Transverse colon (tissue), 4 donors: ENCODE data around the gene SELENOS.

Experiments
- CTCF ChIP-seq, 5 experiments: fragments of 200-600 bp in 3 of 5; fragments of 450-650 bp in 2 of 5; sonication (generic) in 3 of 5; IDR thresholded peaks; 1 replicate in 2 of 5; 2 replicates in 3 of 5; pipeline ENCODE4 v1.5.1; 2016 to 2017; ENCODE audit warnings: antibody characterized with exemption in 5 of 5, inconsistent platforms in 3 of 5, mild to moderate bottlenecking in 2 of 5, moderate library complexity in 1 of 5
- POLR2A ChIP-seq: fragments of 450-650 bp; IDR thresholded peaks from one replicate; pipeline ENCODE4 v1.6.1; 2016; ENCODE audit warnings: antibody characterized with exemption, mild to moderate bottlenecking, moderate library complexity
- POLR2AphosphoS5 ChIP-seq, 3 donors: sonication (generic); formaldehyde crosslinking; IDR thresholded peaks; one replicate each; pipeline ENCODE4 v1.6.1; 2016; ENCODE audit warnings: antibody characterized with exemption in 3 of 3

- TF ChIP-seq CTCF (IDR thresholded peaks at IDR 0.05) (no peak), POLR2A (no peak), POLR2AphosphoS5 (IDR thresholded peaks at IDR 0.05) (no peak)
Observed at GRCh38 chr15:101266034-101266433, 11.3 kb downstream of the SELENOS start.
